WTC11 (cell line): Measurements from ENCODE around the gene WWOX. TPM values are rescaled to one million over a fixed set of nuclear protein-coding genes. Genes with fewer than 3 reads are reported as not detected.

Experiments used
- ATAC-seq: fragments of 200-7000 bp; cut with Tn5 transposase; 2 replicates; pipeline ENCODE4 v1.10.0; 2021; ENCODE audit warnings: mild to moderate bottlenecking, moderate library complexity
- CTCF ChIA-PET: fragments of 300-600 bp; sonication (Branson Sonifier 250); formaldehyde crosslinking; loops from one replicate; lab custom pipeline; 2021; ENCODE audit warnings: antibody characterized with exemption; lab: Charles Lee
- POLR2A ChIA-PET: fragments of 350-600 bp; sonication (Branson Sonifier 250); formaldehyde crosslinking; loops from one replicate; lab custom pipeline; 2021; ENCODE audit warnings: antibody characterized with exemption; lab: Charles Lee
- DNase-seq: peaks from one replicate; pipeline ENCODE4 v3.0.0; 2021; ENCODE audit warnings: low spot score
- H3K27ac Mint-ChIP-seq: 2 replicates; pipeline ENCODE4 v1.8.0; 2021; ENCODE audit warnings: mixed read lengths
- H3K27me3 Mint-ChIP-seq: 2 replicates; pipeline ENCODE4 v1.8.0; 2021; ENCODE audit warnings: low read depth, mild to moderate bottlenecking, moderate library complexity, mixed read lengths
- H3K36me3 Mint-ChIP-seq: 2 replicates; pipeline ENCODE4 v1.8.0; 2021; ENCODE audit warnings: mixed read lengths
- H3K4me1 Mint-ChIP-seq: 2 replicates; pipeline ENCODE4 v1.8.0; 2022; ENCODE audit warnings: mixed read lengths
- H3K4me3 Mint-ChIP-seq: 2 replicates; pipeline ENCODE4 v1.8.0; 2021; ENCODE audit warnings: mild to moderate bottlenecking, moderate library complexity, mixed read lengths
- H3K9me3 Mint-ChIP-seq: 2 replicates; pipeline ENCODE4 v1.8.0; 2021; ENCODE audit warnings: mixed read lengths
- AR ChIP-seq: fragments of 250-450 bp; sonication (Bioruptor Pico); IDR thresholded peaks from 2 replicates; pipeline ENCODE4 v1.9.0; 2021; ENCODE audit warnings: mild to moderate bottlenecking
- ATF6 ChIP-seq: sonication (generic); formaldehyde crosslinking; IDR thresholded peaks from 2 replicates; pipeline ENCODE4 v1.8.1; 2023; ENCODE audit warnings: mild to moderate bottlenecking, missing genetic modification reagents
- CBFB ChIP-seq: sonication (generic); formaldehyde crosslinking; IDR thresholded peaks from 2 replicates; pipeline ENCODE4 v1.8.1; 2022; ENCODE audit warnings: mild to moderate bottlenecking, low read depth, missing genetic modification reagents
- CTCF ChIP-seq: fragments of 200-600 bp; IDR thresholded peaks from 2 replicates; pipeline ENCODE4 v1.8.0; 2022; ENCODE audit warnings: antibody characterized with exemption
- ELF4 ChIP-seq: sonication (generic); formaldehyde crosslinking; IDR thresholded peaks from 2 replicates; pipeline ENCODE4 v1.8.1; 2022; ENCODE audit warnings: low read depth, mild to moderate bottlenecking, moderate library complexity, missing genetic modification reagents
- EMX1 ChIP-seq: fragments of 250-450 bp; sonication (Bioruptor Pico); IDR thresholded peaks from 2 replicates; pipeline ENCODE4 v1.8.0; 2021; ENCODE audit warnings: mild to moderate bottlenecking
- ESRRA ChIP-seq: sonication (generic); formaldehyde crosslinking; IDR thresholded peaks from 2 replicates; pipeline ENCODE4 v1.8.1; 2022; ENCODE audit warnings: mild to moderate bottlenecking, missing genetic modification reagents, borderline replicate concordance
- HMGA2 ChIP-seq: fragments of 250-450 bp; sonication (Bioruptor Pico); IDR thresholded peaks from 2 replicates; pipeline ENCODE4 v1.4.0; 2021; ENCODE audit warnings: mild to moderate bottlenecking, moderate library complexity
- MAX ChIP-seq: sonication (generic); formaldehyde crosslinking; IDR thresholded peaks from 2 replicates; pipeline ENCODE4 v1.8.0; 2022; ENCODE audit warnings: mild to moderate bottlenecking, missing genetic modification reagents
- MLX ChIP-seq: sonication (generic); formaldehyde crosslinking; IDR thresholded peaks from 2 replicates; pipeline ENCODE4 v1.8.1; 2023; ENCODE audit warnings: mild to moderate bottlenecking, missing genetic modification reagents, moderate library complexity
- MYBL2 ChIP-seq: sonication (generic); formaldehyde crosslinking; IDR thresholded peaks from 2 replicates; pipeline ENCODE4 v1.8.1; 2023; ENCODE audit warnings: mild to moderate bottlenecking, moderate library complexity, missing genetic modification reagents
- NFYB ChIP-seq: sonication (generic); formaldehyde crosslinking; conservative IDR thresholded peaks from 2 replicates; pipeline ENCODE4 v1.8.0; 2022; ENCODE audit warnings: low read depth, missing genetic modification reagents
- NR3C1 ChIP-seq: sonication (generic); formaldehyde crosslinking; conservative IDR thresholded peaks from 2 replicates; pipeline ENCODE4 v1.8.1; 2023; ENCODE audit warnings: low read depth, mild to moderate bottlenecking, missing genetic modification reagents
- OVOL2 ChIP-seq: fragments of 250-450 bp; sonication (Bioruptor Pico); IDR thresholded peaks from 2 replicates; pipeline ENCODE4 v1.9.0; 2021; ENCODE audit warnings: mild to moderate bottlenecking, borderline replicate concordance
- PRDM15 ChIP-seq: sonication (generic); formaldehyde crosslinking; IDR thresholded peaks from 2 replicates; pipeline ENCODE4 v1.8.0; 2022; ENCODE audit warnings: missing genetic modification reagents
- ZBTB21 ChIP-seq: sonication (generic); formaldehyde crosslinking; IDR thresholded peaks from 2 replicates; pipeline ENCODE4 v1.8.1; 2023; ENCODE audit warnings: mild to moderate bottlenecking, missing genetic modification reagents, borderline replicate concordance
- ZNF138 ChIP-seq: sonication (generic); formaldehyde crosslinking; conservative IDR thresholded peaks from 2 replicates; pipeline ENCODE4 v1.8.1; 2022; ENCODE audit warnings: mild to moderate bottlenecking, moderate library complexity, missing genetic modification reagents
- ZNF317 ChIP-seq: sonication (generic); formaldehyde crosslinking; IDR thresholded peaks from 2 replicates; pipeline ENCODE4 v1.8.1; 2023; ENCODE audit warnings: low read depth, mild to moderate bottlenecking, moderate library complexity, missing genetic modification reagents, borderline replicate concordance
- ZNF416 ChIP-seq: fragments of 250-450 bp; sonication (Bioruptor Pico); IDR thresholded peaks from 2 replicates; pipeline ENCODE4 v1.9.0; 2021; ENCODE audit warnings: mild to moderate bottlenecking, inconsistent platforms
- ZNF512 ChIP-seq: sonication (generic); formaldehyde crosslinking; IDR thresholded peaks from 2 replicates; pipeline ENCODE4 v1.8.1; 2022; ENCODE audit warnings: missing genetic modification reagents, borderline replicate concordance
- ZSCAN18 ChIP-seq: fragments of 250-450 bp; sonication (Bioruptor Pico); IDR thresholded peaks from 2 replicates; pipeline ENCODE4 v2.1.2; 2022; ENCODE audit warnings: mild to moderate bottlenecking, moderate library complexity
- total RNA-seq: library from RNA; stranded (reverse); gene quantifications from 3 replicates; pipeline ENCODE4 v1.2.3, GENCODE V29; 2021

Gene WWOX
- total RNA-seq, 1 experiment from 2014 or later = 15.7 TPM

GRCh38 chr16:78750611-78751010, 651.2 kb downstream of the WWOX start (continued):
- TF ChIP-seq EMX1 (CRISPR knock-in tag) (no peak), NFYB (CRISPR knock-in tag) (no peak), PRDM15 (CRISPR knock-in tag) (no peak), ZNF317 (CRISPR knock-in tag) (no peak), CTCF (no peak)

GRCh38 chr16:78751601-78752000, 652.1 kb downstream of the WWOX start:
- ChIA-PET CTCF (no interaction called here), POLR2A (no interaction called here)
- Mint-ChIP-seq H3K4me1 (peaks cover 13% of the 10 kb centered on the region), H3K9me3 (peaks cover 11% of the 10 kb centered on the region), H3K27me3 (no peaks in the 10 kb centered on the region), H3K27ac (no peak overlapping the region), H3K36me3 (no peaks in the 10 kb centered on the region), H3K4me3 (no peak overlapping the region)
- ATAC-seq (no peak), DNase-seq (no peak)
- no peak for TF ChIP-seq MLX
- no peak for TF ChIP-seq AR
- TF ChIP-seq NFYB (CRISPR knock-in tag) = no peak
- TF ChIP-seq CBFB = no peak
- TF ChIP-seq HMGA2 (CRISPR knock-in tag) = no peak
- no peak for TF ChIP-seq MAX (CRISPR knock-in tag)
- no peak for TF ChIP-seq EMX1 (CRISPR knock-in tag)
- no peak for TF ChIP-seq ZNF138
- no peak for TF ChIP-seq NR3C1 (CRISPR knock-in tag)
- no peak for TF ChIP-seq ZBTB21
- TF ChIP-seq ATF6 = no peak
- TF ChIP-seq OVOL2 (CRISPR knock-in tag) = no peak
- TF ChIP-seq MYBL2 (CRISPR knock-in tag) = no peak
- no peak for TF ChIP-seq ELF4 (CRISPR knock-in tag)
- TF ChIP-seq ZNF416 (CRISPR knock-in tag) = no peak
- no peak for TF ChIP-seq ZSCAN18 (CRISPR knock-in tag)
- no peak for TF ChIP-seq ESRRA (CRISPR knock-in tag)
- TF ChIP-seq ZNF512 = no peak
